Upper lobe of left lung (tissue), 4 donors: ENCODE measurements around the gene PRLR.

Experiments used
- CTCF ChIP-seq, 6 experiments: fragments of 450-650 bp in 4 of 6; fragments of 200-600 bp in 2 of 6; sonication (generic) in 2 of 6; IDR thresholded peaks; one replicate each; pipeline ENCODE4 v1.5.1; 2016 to 2019; ENCODE audit warnings: antibody characterized with exemption in 6 of 6
- POLR2A ChIP-seq, 4 donors: fragments of 450-650 bp; IDR thresholded peaks; one replicate each; pipeline ENCODE4 v1.5.1; 2016 to 2017; ENCODE audit warnings: antibody characterized with exemption in 4 of 4, mild to moderate bottlenecking in 2 of 4

DNA sequence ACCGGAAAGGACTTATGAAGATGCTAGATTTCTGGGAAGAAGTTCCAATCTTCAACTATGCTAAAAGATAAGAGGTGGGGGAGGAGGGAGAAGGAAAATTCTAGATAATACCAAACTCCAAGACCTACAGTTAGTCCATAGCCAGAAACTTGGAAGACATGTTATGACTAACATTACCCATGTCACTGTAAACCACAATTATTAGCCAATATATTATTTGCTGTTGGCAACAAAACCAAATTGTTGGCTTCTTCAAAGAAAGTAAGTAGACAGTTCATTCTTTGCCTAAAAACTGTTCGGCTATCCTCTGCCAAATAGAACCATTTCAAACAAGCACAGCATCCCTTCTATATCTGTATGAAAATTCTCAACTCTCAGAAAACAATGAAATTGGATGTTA, 25.1 kb downstream of the PRLR start:
- no peak for TF ChIP-seq POLR2A (IDR thresholded peaks at IDR 0.05)
- TF ChIP-seq CTCF (IDR thresholded peaks at IDR 0.05) = no peak
